Smooth muscle cell (in vitro differentiated cells): Measurements from ENCODE around the gene TMIE. TPM values are rescaled to one million over a fixed set of nuclear protein-coding genes. Genes with fewer than 3 reads are reported as not detected.

Experiments
- DNase-seq: peaks from one replicate; lab custom pipeline; 2025; ENCODE audit not compliant: unreplicated experiment; lab: John Stamatoyannopoulos, UW
- H2AFZ ChIP-seq: fragments of 200-600 bp; sonication (generic); 2 replicates; pipeline ENCODE4 v1.6.0; 2016; ENCODE audit warnings: antibody characterized with exemption, low read depth, mild to moderate bottlenecking
- H3F3A ChIP-seq: fragments of 200-600 bp; sonication (generic); 2 replicates; pipeline ENCODE4 v1.6.0; 2017; ENCODE audit warnings: antibody characterized with exemption, low read depth
- H3K27ac ChIP-seq: fragments of 200-600 bp; sonication (generic); 2 replicates; pipeline ENCODE4 v1.5.1; 2016; ENCODE audit warnings: low read depth, mild to moderate bottlenecking
- H3K27me3 ChIP-seq: fragments of 200-600 bp; sonication (generic); 2 replicates; pipeline ENCODE4 v1.6.1; 2016; ENCODE audit warnings: low read depth, mild to moderate bottlenecking
- H3K36me3 ChIP-seq: fragments of 200-600 bp; sonication (generic); 2 replicates; pipeline ENCODE4 v1.5.1; 2016; ENCODE audit warnings: low read depth
- H3K4me1 ChIP-seq: fragments of 200-600 bp; sonication (generic); 2 replicates; pipeline ENCODE4 v1.5.1; 2016; ENCODE audit warnings: low read depth
- H3K4me2 ChIP-seq: fragments of 200-600 bp; sonication (generic); 2 replicates; pipeline ENCODE4 v1.6.0; 2016; ENCODE audit warnings: mild to moderate bottlenecking
- H3K4me3 ChIP-seq: fragments of 200-600 bp; sonication (generic); 2 replicates; pipeline ENCODE4 v1.5.1; 2016; ENCODE audit warnings: mild to moderate bottlenecking
- H3K79me2 ChIP-seq: fragments of 200-600 bp; sonication (generic); 2 replicates; pipeline ENCODE4 v1.6.0; 2016; ENCODE audit warnings: low read depth, mild to moderate bottlenecking
- H3K9ac ChIP-seq: fragments of 200-600 bp; sonication (generic); 2 replicates; pipeline ENCODE4 v1.6.0; 2016; ENCODE audit warnings: low read depth
- H3K9me3 ChIP-seq: fragments of 200-600 bp; sonication (generic); replicated peaks from 2 replicates; pipeline ENCODE4 v1.5.1; 2016; ENCODE audit warnings: low read depth
- H4K20me1 ChIP-seq: fragments of 200-600 bp; sonication (generic); 2 replicates; pipeline ENCODE4 v1.6.0; 2016; ENCODE audit warnings: low read depth
- WGBS: methylation state at CpG from one replicate; pipeline ENCODE4 v1.1.7; 2016; ENCODE audit warnings: low lambda C conversion rate; 5-methylcytosine and 5-hydroxymethylcytosine counted together
- polyA plus RNA-seq: library from polyadenylated mRNA; unstranded; fragments of >200 nt; fragmentation: Nextera tagmentation; extraction: Ambion mirVana; gene quantifications from 2 replicates; pipeline ENCODE4 v1.2.1, GENCODE V29; 2016
- total RNA-seq: library from RNA; depleted of rRNA; stranded (reverse); fragments of >200 nt; gene quantifications from 2 replicates; pipeline ENCODE4 v1.2.3, GENCODE V29; 2014
- TF ChIP-seq, protein P1 (sequence below): fragments of 200-600 bp; sonication (generic); IDR thresholded peaks from 2 replicates; pipeline ENCODE4 v1.5.1; 2017; ENCODE audit warnings: borderline replicate concordance, mild to moderate bottlenecking, antibody characterized with exemption; ENCODE audit not compliant: insufficient read depth, poor library complexity, severe bottlenecking

The TMIE gene
- total and polyA plus RNA-seq, 2 experiments from 2014 or later, result 0.67 to 1.1 TPM

DNA sequence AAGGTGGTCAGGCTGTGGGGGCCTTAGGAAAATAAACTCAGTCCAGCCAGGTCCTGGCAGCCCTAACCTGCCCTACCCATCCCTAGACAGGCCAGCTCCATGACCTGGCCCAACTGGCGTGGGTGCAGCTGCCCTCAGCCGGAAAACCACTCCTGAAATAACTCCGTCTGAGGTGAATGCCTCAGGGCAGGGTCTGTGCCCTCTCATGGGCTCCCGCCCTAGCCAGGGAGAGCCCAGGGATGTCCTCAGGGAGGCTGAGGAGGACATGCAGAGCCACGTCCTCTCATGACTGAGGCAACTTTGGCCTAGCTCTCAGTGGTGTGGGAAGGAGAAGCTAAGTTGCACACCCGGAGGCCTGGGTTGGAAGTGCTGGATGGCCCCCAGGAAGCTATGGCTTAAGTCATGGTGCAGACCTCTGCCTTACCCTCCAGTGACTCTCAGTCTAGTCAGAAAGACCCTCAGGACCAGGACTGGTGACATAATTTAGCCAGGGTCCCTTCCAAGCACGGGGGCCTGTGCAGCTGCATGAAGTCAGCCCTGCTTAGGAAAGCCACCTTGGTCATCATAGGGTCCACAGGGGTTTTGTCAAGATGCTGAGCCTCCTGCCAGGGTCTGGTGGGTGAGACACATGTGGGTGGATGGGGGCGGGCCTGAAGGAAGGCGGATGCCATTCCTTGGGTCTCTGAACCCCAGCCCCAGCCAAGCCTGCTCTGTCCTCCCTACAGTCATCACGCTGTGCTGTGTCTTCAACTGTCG lies 7.4 kb downstream of the TMIE start:
- Histone ChIP-seq H3K27ac (no peak overlapping the region), H2AFZ (no peak overlapping the region), H4K20me1 (no peaks in the 10 kb centered on the region), H3K4me3 (no peak overlapping the region), H3K9me3 (no peaks in the 10 kb centered on the region), H3K4me2 (no peak overlapping the region), H3K27me3 (no peaks in the 10 kb centered on the region), H3K4me1 (peaks cover 2% of the 10 kb centered on the region), H3K9ac (no peak overlapping the region), H3F3A (no peaks in the 10 kb centered on the region), H3K36me3 (no peaks in the 10 kb centered on the region), H3K79me2 (no peaks in the 10 kb centered on the region)
- no peak for DNase-seq
- 84% methylated on average over 11 of the region's 11 CpGs for WGBS
- TF ChIP-seq, protein P1, sequence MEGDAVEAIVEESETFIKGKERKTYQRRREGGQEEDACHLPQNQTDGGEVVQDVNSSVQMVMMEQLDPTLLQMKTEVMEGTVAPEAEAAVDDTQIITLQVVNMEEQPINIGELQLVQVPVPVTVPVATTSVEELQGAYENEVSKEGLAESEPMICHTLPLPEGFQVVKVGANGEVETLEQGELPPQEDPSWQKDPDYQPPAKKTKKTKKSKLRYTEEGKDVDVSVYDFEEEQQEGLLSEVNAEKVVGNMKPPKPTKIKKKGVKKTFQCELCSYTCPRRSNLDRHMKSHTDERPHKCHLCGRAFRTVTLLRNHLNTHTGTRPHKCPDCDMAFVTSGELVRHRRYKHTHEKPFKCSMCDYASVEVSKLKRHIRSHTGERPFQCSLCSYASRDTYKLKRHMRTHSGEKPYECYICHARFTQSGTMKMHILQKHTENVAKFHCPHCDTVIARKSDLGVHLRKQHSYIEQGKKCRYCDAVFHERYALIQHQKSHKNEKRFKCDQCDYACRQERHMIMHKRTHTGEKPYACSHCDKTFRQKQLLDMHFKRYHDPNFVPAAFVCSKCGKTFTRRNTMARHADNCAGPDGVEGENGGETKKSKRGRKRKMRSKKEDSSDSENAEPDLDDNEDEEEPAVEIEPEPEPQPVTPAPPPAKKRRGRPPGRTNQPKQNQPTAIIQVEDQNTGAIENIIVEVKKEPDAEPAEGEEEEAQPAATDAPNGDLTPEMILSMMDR, result no peak

DNA sequence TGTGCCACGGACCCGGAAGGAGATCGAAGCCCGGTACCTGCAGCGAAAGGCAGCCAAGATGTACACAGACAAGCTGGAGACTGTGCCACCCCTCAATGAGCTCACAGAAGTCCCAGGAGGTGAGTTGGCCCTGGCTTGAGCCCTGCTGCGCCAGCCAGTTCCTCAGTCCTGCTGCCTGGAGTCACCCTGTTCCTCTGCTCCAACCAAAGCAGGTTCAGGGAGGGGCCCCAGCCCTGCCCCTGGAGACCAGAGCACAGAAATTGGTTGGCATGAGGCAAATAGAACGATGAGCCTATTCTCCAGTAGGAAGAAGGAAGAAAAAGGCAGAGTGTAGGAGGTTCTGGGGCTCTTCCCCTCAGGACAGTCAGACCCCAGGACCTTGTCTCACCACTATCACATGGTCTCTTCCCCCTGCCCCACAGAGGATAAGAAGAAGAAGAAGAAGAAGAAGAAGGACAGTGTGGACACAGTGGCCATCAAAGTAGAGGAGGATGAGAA lies 8.0 kb downstream of the TMIE start:
- Histone ChIP-seq H3K4me2 (no peak overlapping the region), H3K9me3 (no peaks in the 10 kb centered on the region)

DNA sequence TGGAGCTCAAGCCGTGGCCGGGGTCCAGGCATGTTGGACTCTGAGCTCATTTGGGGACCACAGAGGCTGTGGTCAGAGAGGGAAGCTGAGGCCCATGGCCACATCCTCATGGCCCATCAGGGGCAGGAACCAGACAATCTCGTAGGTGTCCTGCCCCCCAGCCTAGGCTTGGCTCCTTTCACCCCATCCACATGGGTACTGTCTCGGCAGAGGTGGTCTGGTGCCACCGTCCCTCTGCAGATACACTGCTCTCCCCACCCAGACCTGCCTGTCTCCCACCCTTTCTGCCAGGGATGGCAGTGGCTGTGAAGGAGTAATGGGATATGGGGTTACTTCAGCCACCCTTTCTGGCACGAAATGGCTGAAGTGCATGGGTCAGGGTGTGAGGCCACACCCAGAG lies 8.5 kb downstream of the TMIE start:
- Histone ChIP-seq H3K79me2 (no peaks in the 10 kb centered on the region), H4K20me1 (no peaks in the 10 kb centered on the region), H3K4me3 (no peak overlapping the region), H3K36me3 (no peaks in the 10 kb centered on the region), H3K27ac (no peak overlapping the region), H3K9me3 (no peaks in the 10 kb centered on the region), H3K9ac (no peak overlapping the region), H3K27me3 (no peaks in the 10 kb centered on the region), H3K4me2 (no peak overlapping the region), H3K4me1 (peaks cover 2% of the 10 kb centered on the region), H2AFZ (no peak overlapping the region), H3F3A (no peaks in the 10 kb centered on the region)
- WGBS, result 96% methylated on average over 6 of the region's 6 CpGs
- no peak for DNase-seq
- TF ChIP-seq, protein P1, result no peak

More for the DNA sequence above, 8.0 kb downstream of the TMIE start:
- Histone ChIP-seq H4K20me1 (no peaks in the 10 kb centered on the region), H3K4me1 (peaks cover 2% of the 10 kb centered on the region), H3K79me2 (no peaks in the 10 kb centered on the region), H3K4me3 (no peak overlapping the region), H3K36me3 (no peaks in the 10 kb centered on the region), H3F3A (no peaks in the 10 kb centered on the region), H2AFZ (no peak overlapping the region), H3K27me3 (no peaks in the 10 kb centered on the region), H3K9ac (no peak overlapping the region), H3K27ac (no peak overlapping the region)
- no peak for DNase-seq
- 95% methylated on average over 7 of the region's 7 CpGs for WGBS
- TF ChIP-seq, protein P1, result no peak

DNA sequence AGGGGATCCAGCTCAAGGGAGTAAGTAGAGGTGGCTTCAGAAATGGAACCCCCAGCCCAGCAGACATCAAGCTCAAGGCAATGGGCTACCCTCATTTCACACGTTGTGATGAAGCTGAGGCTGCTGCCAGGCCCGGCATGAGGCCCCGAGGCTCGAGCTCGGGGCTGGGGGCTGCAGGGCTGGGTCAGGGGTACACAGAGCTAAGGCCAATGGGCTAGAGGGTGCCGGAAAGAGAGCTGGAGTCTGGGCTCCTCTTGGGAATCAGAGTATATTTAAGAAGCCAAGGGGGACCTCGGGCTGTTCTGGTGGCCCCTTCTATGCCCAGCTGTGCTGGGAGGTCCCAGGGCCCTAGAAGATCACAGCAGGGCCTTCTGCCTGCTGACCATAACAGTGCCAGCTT lies 9.0 kb downstream of the TMIE start:
- 92% methylated on average over 7 of the region's 7 CpGs for WGBS
- Histone ChIP-seq H3K9ac (no peak overlapping the region), H2AFZ (no peak overlapping the region), H3F3A (no peaks in the 10 kb centered on the region), H3K36me3 (no peaks in the 10 kb centered on the region), H3K27me3 (no peaks in the 10 kb centered on the region), H3K27ac (no peak overlapping the region), H3K4me2 (no peak overlapping the region), H3K4me1 (peaks cover 2% of the 10 kb centered on the region), H3K9me3 (no peaks in the 10 kb centered on the region), H3K4me3 (no peak overlapping the region), H3K79me2 (no peaks in the 10 kb centered on the region), H4K20me1 (no peaks in the 10 kb centered on the region)
- no peak for DNase-seq
- TF ChIP-seq, protein P1, result no peak
